IPS-18a (cell line): Measurements from ENCODE around the gene SMAD6.

ENCODE experiments used
- H3K27ac ChIP-seq: one replicate; pipeline ENCODE4 v1.5.1; 2013; ENCODE audit warnings: low read length
- H3K27me3 ChIP-seq: one replicate; pipeline ENCODE4 v1.6.1; 2013; ENCODE audit warnings: mild to moderate bottlenecking, low read length; ENCODE audit not compliant: control insufficient read depth, insufficient read depth
- H3K36me3 ChIP-seq: one replicate; pipeline ENCODE4 v1.6.1; 2013; ENCODE audit warnings: low read depth, low read length; ENCODE audit not compliant: control insufficient read depth
- H3K4me1 ChIP-seq: one replicate; pipeline ENCODE4 v1.6.1; 2013; ENCODE audit warnings: low read depth, low read length; ENCODE audit not compliant: control insufficient read depth
- H3K4me3 ChIP-seq: one replicate; pipeline ENCODE4 v1.5.1; 2013; ENCODE audit warnings: low read length
- H3K9ac ChIP-seq: one replicate; pipeline ENCODE4 v1.6.1; 2013; ENCODE audit warnings: mild to moderate bottlenecking, low read length, moderate library complexity
- H3K9me3 ChIP-seq: one replicate; pipeline ENCODE4 v1.6.1; 2013; ENCODE audit warnings: low read depth, low read length; ENCODE audit not compliant: control insufficient read depth

Gene SMAD6

DNA sequence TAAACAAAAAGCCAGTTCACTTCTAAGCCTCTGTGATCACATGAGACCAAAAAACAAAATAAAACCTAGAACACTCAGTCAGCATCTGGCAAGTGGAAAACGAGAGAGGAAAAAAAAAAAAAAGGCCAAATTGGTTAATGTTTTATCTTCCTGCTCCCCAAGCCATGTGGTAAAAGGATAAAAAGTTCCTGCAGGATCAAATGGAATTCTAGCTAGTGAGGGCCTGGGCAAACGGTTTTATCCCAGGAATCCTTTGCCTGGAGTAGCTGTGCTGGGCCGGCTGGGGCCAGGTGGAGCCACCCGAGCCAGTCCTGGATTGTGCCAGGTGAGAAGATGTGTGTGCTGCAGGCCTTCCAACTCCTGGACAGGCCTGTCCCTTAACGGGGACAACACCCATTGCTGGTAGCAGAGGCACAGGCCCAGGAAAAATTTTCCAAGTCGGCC is 13.2 kb downstream of the SMAD6 start:
- no peak overlapping the region for H3K9ac ChIP-seq
- H3K27ac ChIP-seq, result no peak overlapping the region
- peaks cover 14% of the 10 kb centered on the region for H3K4me1 ChIP-seq
- no peaks in the 10 kb centered on the region for H3K27me3 ChIP-seq
- no peaks in the 10 kb centered on the region for H3K36me3 ChIP-seq
- H3K9me3 ChIP-seq, result no peaks in the 10 kb centered on the region
- no peak overlapping the region for H3K4me3 ChIP-seq

- H3K9ac ChIP-seq, result no peak overlapping the region
- no peaks in the 10 kb centered on the region for H3K36me3 ChIP-seq
- no peak overlapping the region for H3K4me3 ChIP-seq
- H3K27me3 ChIP-seq, result no peaks in the 10 kb centered on the region
- no peaks in the 10 kb centered on the region for H3K9me3 ChIP-seq
- H3K4me1 ChIP-seq, result peaks cover 14% of the 10 kb centered on the region
- H3K27ac ChIP-seq, result no peak overlapping the region
These were observed 14.0 kb downstream of the SMAD6 start for GRCh38 chr15:66715720-66716655.

- Histone ChIP-seq H3K4me3 (no peak overlapping the region), H3K9ac (no peak overlapping the region), H3K4me1 (peaks cover 14% of the 10 kb centered on the region), H3K27me3 (no peaks in the 10 kb centered on the region), H3K27ac (no peak overlapping the region), H3K36me3 (no peaks in the 10 kb centered on the region), H3K9me3 (no peaks in the 10 kb centered on the region)
These were observed 14.6 kb downstream of the SMAD6 start for GRCh38 chr15:66716656-66717020.

- Histone ChIP-seq H3K9ac (no peak overlapping the region), H3K4me1 (peaks cover 14% of the 10 kb centered on the region), H3K9me3 (no peaks in the 10 kb centered on the region), H3K36me3 (no peaks in the 10 kb centered on the region), H3K27me3 (no peaks in the 10 kb centered on the region), H3K27ac (no peak overlapping the region), H3K4me3 (no peak overlapping the region)
These were observed 16.4 kb downstream of the SMAD6 start for GRCh38 chr15:66718220-66718988.

GRCh38 chr15:66719471-66719870 is 17.4 kb downstream of the SMAD6 start:
- H3K27me3 ChIP-seq, result no peaks in the 10 kb centered on the region
- no peak overlapping the region for H3K4me3 ChIP-seq
- no peaks in the 10 kb centered on the region for H3K36me3 ChIP-seq
- H3K27ac ChIP-seq, result no peak overlapping the region
- no peaks in the 10 kb centered on the region for H3K9me3 ChIP-seq
- no peak overlapping the region for H3K9ac ChIP-seq
- H3K4me1 ChIP-seq, result peaks cover 14% of the 10 kb centered on the region

DNA sequence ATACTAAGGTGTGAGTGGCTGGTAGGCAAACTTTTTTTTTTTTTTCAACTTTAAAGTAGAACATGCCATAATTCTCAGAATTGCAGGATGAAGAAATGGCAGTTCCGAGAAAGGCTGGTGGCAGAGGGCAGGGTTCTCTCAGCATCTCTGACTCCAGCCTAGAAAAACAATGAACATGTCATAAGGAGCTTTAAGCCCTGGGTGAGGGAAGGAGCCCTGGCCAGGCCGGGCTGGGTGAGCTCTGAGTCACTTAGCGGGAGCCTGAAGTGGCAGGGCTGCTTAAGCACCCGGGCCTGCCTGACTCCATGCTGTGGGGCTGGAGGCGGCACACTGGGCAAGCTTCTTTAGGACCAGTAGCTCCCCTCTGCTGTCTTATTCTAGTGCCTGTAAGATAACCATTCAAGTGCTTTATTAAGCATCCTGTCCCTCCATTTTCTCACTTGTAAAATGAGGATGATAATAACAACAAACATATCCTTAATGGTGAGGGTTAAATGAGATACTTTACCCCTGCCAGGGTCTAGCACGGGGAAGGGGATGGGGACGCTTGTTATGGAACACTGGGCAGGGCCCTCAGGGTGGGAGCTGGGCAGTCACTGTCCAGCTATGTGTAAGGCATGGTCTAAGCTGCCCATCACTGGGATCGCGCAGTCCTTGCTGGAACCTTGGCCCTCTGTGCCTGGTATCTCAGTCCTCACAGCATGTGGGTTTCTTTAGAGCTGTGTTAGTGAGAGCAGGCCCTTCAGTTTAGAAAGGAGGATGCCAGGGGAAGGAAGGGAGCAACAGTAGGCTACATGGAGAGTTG is 18.4 kb downstream of the SMAD6 start:
- Histone ChIP-seq H3K9ac (no peak overlapping the region), H3K27me3 (no peaks in the 10 kb centered on the region), H3K4me1 (peaks cover 9% of the 10 kb centered on the region), H3K36me3 (no peaks in the 10 kb centered on the region), H3K27ac (no peak overlapping the region), H3K4me3 (no peak overlapping the region), H3K9me3 (no peaks in the 10 kb centered on the region)

GRCh38 chr15:66721020-66721419 is 19.0 kb downstream of the SMAD6 start:
- no peaks in the 10 kb centered on the region for H3K9me3 ChIP-seq
- no peaks in the 10 kb centered on the region for H3K27me3 ChIP-seq
- H3K4me1 ChIP-seq, result peaks cover 3% of the 10 kb centered on the region
- no peaks in the 10 kb centered on the region for H3K36me3 ChIP-seq
- H3K9ac ChIP-seq, result no peak overlapping the region
- no peak overlapping the region for H3K27ac ChIP-seq
- no peak overlapping the region for H3K4me3 ChIP-seq

- no peaks in the 10 kb centered on the region for H3K4me1 ChIP-seq
These were observed 19.5 kb downstream of the SMAD6 start for GRCh38 chr15:66721501-66721937.

DNA sequence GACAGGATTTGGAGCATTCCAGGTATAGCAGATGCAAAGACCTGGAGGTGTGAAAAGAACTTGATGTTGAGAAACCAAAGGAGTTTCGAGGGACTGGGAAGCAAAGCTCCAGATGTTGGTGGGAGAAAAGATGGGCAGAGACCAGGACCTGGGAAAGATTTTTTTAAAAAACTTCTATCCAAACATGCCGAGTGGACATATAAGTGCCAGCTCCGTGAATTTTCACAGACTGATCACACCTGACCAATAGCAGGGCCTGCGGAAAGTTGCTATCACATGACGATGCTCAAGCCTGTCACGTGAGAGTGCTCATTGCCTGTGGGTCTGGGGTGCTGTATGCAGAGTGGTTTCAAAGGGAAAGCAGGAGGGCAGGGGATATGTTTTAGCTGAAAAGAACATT is 19.9 kb downstream of the SMAD6 start:
- no peak overlapping the region for H3K27ac ChIP-seq
- no peaks in the 10 kb centered on the region for H3K36me3 ChIP-seq
- H3K27me3 ChIP-seq, result no peaks in the 10 kb centered on the region
- no peaks in the 10 kb centered on the region for H3K4me1 ChIP-seq
- no peak overlapping the region for H3K9ac ChIP-seq
- no peaks in the 10 kb centered on the region for H3K9me3 ChIP-seq
- H3K4me3 ChIP-seq, result no peak overlapping the region

More at GRCh38 chr15:66721501-66721937, 19.5 kb downstream of the SMAD6 start:
- Histone ChIP-seq H3K27ac (no peak overlapping the region), H3K4me3 (no peak overlapping the region), H3K9me3 (no peaks in the 10 kb centered on the region), H3K27me3 (no peaks in the 10 kb centered on the region), H3K36me3 (no peaks in the 10 kb centered on the region), H3K9ac (no peak overlapping the region)

GRCh38 chr15:66722757-66723540 is 20.9 kb downstream of the SMAD6 start:
- H3K4me3 ChIP-seq, result no peak overlapping the region
- no peaks in the 10 kb centered on the region for H3K4me1 ChIP-seq
- H3K27me3 ChIP-seq, result no peaks in the 10 kb centered on the region
- H3K36me3 ChIP-seq, result no peaks in the 10 kb centered on the region
- no peak overlapping the region for H3K27ac ChIP-seq
- no peaks in the 10 kb centered on the region for H3K9me3 ChIP-seq
- H3K9ac ChIP-seq, result no peak overlapping the region
